Esophagus muscularis mucosa (tissue), 3 donors: ENCODE measurements around the gene RFX3.

ENCODE experiments used
- CTCF ChIP-seq, 3 experiments: fragments of 200-600 bp in 2 of 3; fragments of 450-650 bp in 1 of 3; sonication (generic) in 2 of 3; IDR thresholded peaks; one replicate each; pipeline ENCODE4 v1.5.1; 2017 to 2019; ENCODE audit warnings: antibody characterized with exemption in 3 of 3, mild to moderate bottlenecking in 2 of 3, moderate library complexity in 1 of 3
- POLR2A ChIP-seq: fragments of 450-650 bp; IDR thresholded peaks from one replicate; pipeline ENCODE4 v1.6.1; 2017; ENCODE audit warnings: antibody characterized with exemption, moderate library complexity, mild to moderate bottlenecking, low read depth

GRCh38 chr9:3397766-3398165, 128.0 kb downstream of the RFX3 start:
- TF ChIP-seq CTCF (IDR thresholded peaks at IDR 0.05) (no peak), POLR2A (no peak)
